Neural cell (in vitro differentiated cells): ENCODE results near the gene LDLRAD4. TPM values are rescaled to one million over a fixed set of nuclear protein-coding genes. Genes with fewer than 3 reads are reported as not detected.

ENCODE experiments used
- H2AFZ ChIP-seq: fragments of 200-600, 300-800 bp; sonication (generic), shearing (Covaris generic); 2 replicates; pipeline ENCODE4 v1.6.0; 2014; ENCODE audit warnings: low read depth, mild to moderate bottlenecking, antibody characterized with exemption, low read length, moderate library complexity
- H3F3A ChIP-seq: fragments of 200-600 bp; shearing (Covaris generic); 2 replicates; pipeline ENCODE4 v1.6.1; 2016; ENCODE audit warnings: mild to moderate bottlenecking, moderate library complexity, mixed read lengths, antibody characterized with exemption, low read length; ENCODE audit not compliant: insufficient read depth, poor library complexity, severe bottlenecking
- H3K27ac ChIP-seq: fragments of 200-600, 300-800 bp; sonication (generic), shearing (Covaris generic); 2 replicates; pipeline ENCODE4 v1.5.1; 2014; ENCODE audit warnings: mild to moderate bottlenecking, low read length, moderate library complexity
- H3K27me3 ChIP-seq: fragments of 300-800, 200-600 bp; sonication (generic), shearing (Covaris generic); 2 replicates; pipeline ENCODE4 v1.6.0; 2014; ENCODE audit warnings: mild to moderate bottlenecking, low read depth, low read length, moderate library complexity; ENCODE audit not compliant: insufficient read depth
- H3K36me3 ChIP-seq: fragments of 300-800, 200-600 bp; sonication (generic), shearing (Covaris generic); 2 replicates; pipeline ENCODE4 v1.5.1; 2014; ENCODE audit warnings: mild to moderate bottlenecking, antibody characterized with exemption, low read length, moderate library complexity; ENCODE audit not compliant: insufficient read depth
- H3K4me2 ChIP-seq: fragments of 300-800, 200-600 bp; sonication (generic), shearing (Covaris generic); 2 replicates; pipeline ENCODE4 v1.6.0; 2014; ENCODE audit warnings: mild to moderate bottlenecking, low read length
- H3K4me3 ChIP-seq: fragments of 300-800, 200-600 bp; sonication (generic), shearing (Covaris generic); 2 replicates; pipeline ENCODE4 v1.5.1; 2014; ENCODE audit warnings: mild to moderate bottlenecking, low read length, moderate library complexity
- H3K79me2 ChIP-seq: fragments of 200-600 bp; shearing (Covaris generic); replicated peaks from 2 replicates; pipeline ENCODE4 v1.6.0; 2014; ENCODE audit warnings: mild to moderate bottlenecking, low read length, moderate library complexity; ENCODE audit not compliant: insufficient read depth
- H3K9ac ChIP-seq: fragments of 300-800, 200-600 bp; sonication (generic), shearing (Covaris generic); 2 replicates; pipeline ENCODE4 v1.6.1; 2016; ENCODE audit warnings: mild to moderate bottlenecking, low read length, mixed read lengths
- H3K9me2 ChIP-seq: fragments of 200-600 bp; shearing (Covaris generic); 2 replicates; pipeline ENCODE4 v1.6.1; 2016; ENCODE audit warnings: mild to moderate bottlenecking, low read length, mixed read lengths; ENCODE audit not compliant: insufficient read depth
- H3K9me3 ChIP-seq: fragments of 200-600, 300-800 bp; sonication (generic), shearing (Covaris generic); 2 replicates; pipeline ENCODE4 v1.6.1; 2016; ENCODE audit warnings: mild to moderate bottlenecking, mixed run types, low read length, moderate library complexity, mixed read lengths
- H4K20me1 ChIP-seq: fragments of 200-600 bp; shearing (Covaris generic); 2 replicates; pipeline ENCODE4 v1.6.1; 2016; ENCODE audit warnings: mild to moderate bottlenecking, mixed run types; ENCODE audit not compliant: insufficient read depth
- CTCF ChIP-seq: fragments of 450-650 bp; IDR thresholded peaks from 2 replicates; pipeline ENCODE4 v1.5.1; 2014; ENCODE audit warnings: antibody characterized with exemption, mild to moderate bottlenecking, moderate library complexity; ENCODE audit not compliant: poor library complexity, severe bottlenecking
- EP300 ChIP-seq: fragments of 450-650 bp; conservative IDR thresholded peaks from 2 replicates; pipeline ENCODE4 v1.6.1; 2014; ENCODE audit warnings: antibody characterized with exemption, mild to moderate bottlenecking, moderate library complexity; ENCODE audit not compliant: poor library complexity, severe bottlenecking
- EZH2 ChIP-seq: fragments of 200-600, 300-800 bp; shearing (Covaris generic), sonication (generic); IDR thresholded peaks from 2 replicates; pipeline ENCODE4 v1.6.1; 2014; ENCODE audit warnings: antibody characterized with exemption, low read length, borderline replicate concordance, mild to moderate bottlenecking; ENCODE audit not compliant: insufficient read depth, poor library complexity, severe bottlenecking
- MXI1 ChIP-seq: fragments of 450-650 bp; conservative IDR thresholded peaks from 2 replicates; pipeline ENCODE4 v1.6.1; 2014; ENCODE audit warnings: antibody characterized with exemption, mild to moderate bottlenecking; ENCODE audit not compliant: poor library complexity, severe bottlenecking
- POLR2AphosphoS5 ChIP-seq: IDR thresholded peaks from 2 replicates; pipeline ENCODE4 v1.6.1; 2012
- RAD21 ChIP-seq: fragments of 450-650 bp; conservative IDR thresholded peaks from 2 replicates; pipeline ENCODE4 v1.6.1; 2014; ENCODE audit warnings: antibody characterized with exemption, mild to moderate bottlenecking, moderate library complexity
- REST ChIP-seq: IDR thresholded peaks from 2 replicates; pipeline ENCODE4 v1.6.1; 2012; ENCODE audit warnings: borderline replicate concordance
- SMC3 ChIP-seq: fragments of 450-650 bp; conservative IDR thresholded peaks from 2 replicates; pipeline ENCODE4 v1.6.1; 2014; ENCODE audit warnings: antibody characterized with exemption, mild to moderate bottlenecking, moderate library complexity; ENCODE audit not compliant: poor library complexity
- TAF1 ChIP-seq: IDR thresholded peaks from 2 replicates; pipeline ENCODE4 v1.6.1; 2012; ENCODE audit warnings: low read depth
- polyA plus RNA-seq: library from polyadenylated mRNA; depleted of rRNA; stranded (reverse); fragments of >200 nt; gene quantifications from 2 replicates; pipeline ENCODE4 v1.2.3, GENCODE V29; 2014

The LDLRAD4 gene
- polyA plus RNA-seq, 1 donor from 2014 or later, result 3.7 TPM

GRCh38 chr18:13407484-13407883 lies 188.9 kb downstream of the LDLRAD4 start:
- H3K27ac ChIP-seq, result no peak overlapping the region
- H3K9me2 ChIP-seq, result no peaks in the 10 kb centered on the region
- no peaks in the 10 kb centered on the region for H3K79me2 ChIP-seq
- no peaks in the 10 kb centered on the region for H4K20me1 ChIP-seq
- no peaks in the 10 kb centered on the region for H3K36me3 ChIP-seq
- H3K9me3 ChIP-seq, result no peaks in the 10 kb centered on the region
- H3K9ac ChIP-seq, result no peak overlapping the region
- H3K4me3 ChIP-seq, result no peak overlapping the region
- H3K4me2 ChIP-seq, result no peak overlapping the region
- no peaks in the 10 kb centered on the region for H3F3A ChIP-seq
- no peak overlapping the region for H2AFZ ChIP-seq
- no peaks in the 10 kb centered on the region for H3K27me3 ChIP-seq
- TF ChIP-seq MXI1 (no peak), REST (no peak), EP300 (no peak), SMC3 (no peak), TAF1 (no peak), RAD21 (no peak), EZH2 (no peak), CTCF (no peak), POLR2AphosphoS5 (no peak)

GRCh38 chr18:13409026-13409425 lies 190.5 kb downstream of the LDLRAD4 start:
- H3F3A ChIP-seq, result no peaks in the 10 kb centered on the region
- H3K79me2 ChIP-seq, result no peaks in the 10 kb centered on the region
- no peak overlapping the region for H3K9ac ChIP-seq
- H2AFZ ChIP-seq, result no peak overlapping the region
- H3K27ac ChIP-seq, result no peak overlapping the region
- no peaks in the 10 kb centered on the region for H3K9me3 ChIP-seq
- no peak overlapping the region for H3K4me2 ChIP-seq
- H3K9me2 ChIP-seq, result no peaks in the 10 kb centered on the region
- TF ChIP-seq REST (no peak), EZH2 (no peak)
- H3K36me3 ChIP-seq, result no peaks in the 10 kb centered on the region
- no peaks in the 10 kb centered on the region for H4K20me1 ChIP-seq
- no peaks in the 10 kb centered on the region for H3K27me3 ChIP-seq
- H3K4me3 ChIP-seq, result no peak overlapping the region
